ENCODE data around the gene HS3ST3B1.

HS3ST3B1 gene

DNA sequence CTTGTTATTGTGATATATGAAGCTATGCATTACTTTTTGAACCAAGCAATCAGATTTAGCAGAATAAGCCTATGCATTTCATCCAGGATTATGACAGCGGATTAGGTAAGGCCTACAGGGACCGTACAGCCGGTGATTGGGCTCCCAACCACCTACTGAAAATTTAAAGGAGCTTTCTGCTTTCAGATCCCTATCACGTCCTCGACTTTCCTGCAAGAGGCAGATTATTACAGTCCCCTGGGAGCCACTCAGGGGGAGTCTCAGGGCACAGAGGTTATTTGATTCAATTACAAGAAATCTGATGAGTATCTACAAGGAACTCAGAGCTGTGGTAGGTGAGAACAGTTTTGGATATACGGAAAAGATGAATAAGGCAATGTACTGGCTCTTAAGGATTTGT is 80.7 kb downstream of the HS3ST3B1 start:
- DNase-seq: no peak
- in situ Hi-C loops (cut with MboI; ENCODE audit: low pct_unique_long_range_greater_than_20kb, low sequenced_read_pairs): no loop called here

DNA sequence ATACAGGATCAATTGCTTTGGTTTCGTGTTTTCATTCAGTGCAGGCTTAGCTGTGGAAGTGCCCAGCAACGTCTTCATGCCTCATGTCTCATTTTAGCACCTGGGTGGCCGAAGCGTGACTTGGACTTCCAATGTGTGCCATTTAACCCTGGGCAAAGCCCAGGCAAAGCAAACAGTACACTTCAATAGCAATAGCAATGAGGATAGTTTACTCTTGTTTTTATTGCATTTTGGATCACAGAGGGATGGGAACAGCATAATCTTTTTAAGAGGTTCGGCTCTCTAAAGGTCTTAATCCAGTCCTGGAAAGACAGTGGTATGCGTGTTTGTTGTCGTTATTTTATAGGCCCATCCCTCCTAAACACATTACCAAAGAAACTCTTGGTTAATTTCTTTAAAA is 86.2 kb downstream of the HS3ST3B1 start:
- in situ Hi-C loops (cut with MboI; ENCODE audit: low pct_unique_long_range_greater_than_20kb, low sequenced_read_pairs): no loop called here

DNA sequence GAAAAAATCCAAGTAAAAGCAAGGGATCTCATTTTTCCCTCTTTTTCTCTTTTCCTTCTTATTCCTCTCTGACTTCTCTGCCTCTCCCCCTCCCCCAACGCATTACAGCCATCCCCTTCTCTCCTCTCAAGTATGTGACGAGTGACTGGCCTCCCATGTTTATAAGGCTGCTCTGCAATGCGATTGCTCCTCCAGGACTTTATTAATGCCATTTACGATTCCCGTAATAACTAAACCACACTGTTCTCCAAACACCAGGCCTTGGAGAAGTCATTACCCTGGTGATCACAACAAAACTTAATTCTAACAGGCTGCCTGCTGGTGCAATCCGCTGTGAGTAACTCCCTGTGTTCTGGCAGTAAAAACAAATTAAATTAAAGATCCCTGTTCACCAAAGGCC is 88.8 kb downstream of the HS3ST3B1 start:
- in situ Hi-C loops (cut with MboI; ENCODE audit: low pct_unique_long_range_greater_than_20kb, low sequenced_read_pairs): no loop called here
- no peak for DNase-seq

More for the DNA sequence above, 86.2 kb downstream of the HS3ST3B1 start:
- no peak for DNase-seq

DNA sequence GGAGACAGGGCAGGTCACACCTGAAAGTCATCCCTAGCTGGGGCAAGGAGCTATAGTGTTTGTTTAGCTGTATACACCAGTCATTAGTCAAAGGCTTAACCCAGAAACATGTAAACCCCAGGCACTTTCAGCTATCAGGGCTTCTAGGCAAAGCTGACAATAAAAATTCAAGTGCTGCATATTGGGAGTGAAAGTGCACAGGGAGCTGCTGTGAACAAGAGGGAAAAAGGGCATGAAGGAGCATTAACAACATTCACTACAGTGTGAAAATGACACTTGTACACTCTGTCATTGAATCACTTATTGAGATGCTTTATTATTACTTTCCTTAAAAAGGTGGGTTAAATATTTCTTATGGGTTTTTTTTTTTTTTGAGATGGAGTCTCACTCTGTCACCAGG is 92.8 kb downstream of the HS3ST3B1 start:
- DNase-seq: no peak
- in situ Hi-C loops (cut with MboI; ENCODE audit: low pct_unique_long_range_greater_than_20kb, low sequenced_read_pairs): no loop called here

DNA sequence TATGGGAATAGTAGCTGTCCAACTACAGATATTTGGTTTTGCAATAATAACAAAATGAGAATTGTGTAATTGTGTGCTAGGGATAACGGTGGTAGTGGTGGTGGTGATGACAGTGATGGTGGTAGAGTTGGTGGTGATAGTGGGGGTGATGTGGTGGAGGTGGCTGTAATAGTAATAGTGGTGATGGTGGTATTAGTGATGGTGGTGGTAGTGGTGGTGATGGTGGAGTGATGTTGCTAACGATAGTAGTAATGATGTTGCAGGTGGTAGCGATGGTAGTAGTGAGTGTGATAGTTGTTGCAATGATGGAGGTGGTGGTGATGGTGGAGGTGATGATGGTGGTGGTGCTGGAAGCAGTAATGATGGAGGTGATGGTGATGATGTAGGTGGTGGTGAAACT is 94.4 kb downstream of the HS3ST3B1 start:
- in situ Hi-C loops (cut with MboI; ENCODE audit: low pct_unique_long_range_greater_than_20kb, low sequenced_read_pairs): no loop called here
- no peak for DNase-seq

DNA sequence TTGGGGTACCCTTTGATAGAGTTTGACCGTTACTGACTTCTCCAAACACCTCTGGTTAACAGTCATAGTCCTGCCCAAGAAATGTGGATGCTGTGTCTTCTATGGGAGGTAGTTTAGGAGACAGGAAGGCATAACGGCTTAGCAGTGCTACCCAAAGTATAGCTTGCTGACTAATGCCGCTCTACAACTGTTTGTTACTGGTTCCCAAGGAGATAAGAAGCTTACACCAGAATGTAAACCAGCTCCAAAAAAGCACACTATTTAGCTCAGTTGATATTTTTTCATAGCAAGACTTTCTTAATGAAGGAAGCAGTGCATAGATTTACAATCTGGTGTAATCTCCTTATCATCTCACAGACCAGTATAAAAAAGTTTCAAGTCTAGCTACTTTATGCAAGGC is 95.7 kb downstream of the HS3ST3B1 start:
- in situ Hi-C loops (cut with MboI; ENCODE audit: low pct_unique_long_range_greater_than_20kb, low sequenced_read_pairs): no loop called here
- DNase-seq: no peak

DNA sequence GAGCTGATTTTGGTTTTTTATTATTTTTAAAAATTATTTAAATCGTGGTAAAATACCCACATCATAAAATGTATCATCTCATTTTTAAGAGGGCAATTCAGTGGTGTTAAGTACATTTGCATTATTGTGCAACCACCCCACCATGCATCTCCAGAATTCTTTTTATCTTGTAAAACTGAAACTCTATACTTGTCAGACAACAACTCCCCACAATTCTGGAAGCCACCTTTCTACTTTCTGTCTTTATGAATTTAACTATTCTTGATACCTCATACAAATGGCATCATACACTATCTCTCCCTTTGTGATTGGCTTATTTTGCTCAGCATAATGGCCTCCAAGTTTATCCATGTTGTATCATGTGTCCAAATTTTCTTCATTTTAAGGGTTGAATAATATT is 97.9 kb downstream of the HS3ST3B1 start:
- no peak for DNase-seq
- in situ Hi-C loops (cut with MboI; ENCODE audit: low pct_unique_long_range_greater_than_20kb, low sequenced_read_pairs): no loop called here

All from KBM-7 (cell line).